Stomach smooth muscle (tissue), 2 donors: ENCODE measurements around the gene CCKAR.
"Not testable (repeated sequence)": the region's sequence is repeated elsewhere in the genome, so short reads cannot be mapped to it uniquely, and the experiment has no call there.

Experiments used
- H3K27ac ChIP-seq: one replicate; pipeline ENCODE4 v1.7.0; 2013; ENCODE audit warnings: mild to moderate bottlenecking, low read length, inconsistent platforms
- H3K27me3 ChIP-seq, 2 donors: one replicate each; pipeline ENCODE4 v1.7.0; 2013; ENCODE audit warnings: low read length in 2 of 2; ENCODE audit not compliant: insufficient read depth in 2 of 2, control insufficient read depth in 1 of 2
- H3K36me3 ChIP-seq, 2 donors: one replicate each; pipeline ENCODE4 v1.7.0; 2013; ENCODE audit warnings: low read length in 2 of 2; ENCODE audit not compliant: control insufficient read depth in 2 of 2, insufficient read depth in 2 of 2
- H3K4me1 ChIP-seq: one replicate; pipeline ENCODE4 v1.7.0; 2013; ENCODE audit warnings: low read length; ENCODE audit not compliant: control insufficient read depth, insufficient read depth
- H3K4me3 ChIP-seq, 2 donors: one replicate each; pipeline ENCODE4 v1.7.0; 2013; ENCODE audit warnings: low read length in 2 of 2
- H3K9ac ChIP-seq, 2 donors: one replicate each; pipeline ENCODE4 v1.7.0; 2013; ENCODE audit warnings: low read length in 2 of 2, mild to moderate bottlenecking in 1 of 2
- H3K9me3 ChIP-seq, 2 donors: one replicate each; pipeline ENCODE4 v1.7.0; 2013; ENCODE audit warnings: low read length in 2 of 2; ENCODE audit not compliant: control insufficient read depth in 2 of 2
- donor health status: healthy.
- donor health status: Pancreatic carcinoma.

The CCKAR gene

DNA sequence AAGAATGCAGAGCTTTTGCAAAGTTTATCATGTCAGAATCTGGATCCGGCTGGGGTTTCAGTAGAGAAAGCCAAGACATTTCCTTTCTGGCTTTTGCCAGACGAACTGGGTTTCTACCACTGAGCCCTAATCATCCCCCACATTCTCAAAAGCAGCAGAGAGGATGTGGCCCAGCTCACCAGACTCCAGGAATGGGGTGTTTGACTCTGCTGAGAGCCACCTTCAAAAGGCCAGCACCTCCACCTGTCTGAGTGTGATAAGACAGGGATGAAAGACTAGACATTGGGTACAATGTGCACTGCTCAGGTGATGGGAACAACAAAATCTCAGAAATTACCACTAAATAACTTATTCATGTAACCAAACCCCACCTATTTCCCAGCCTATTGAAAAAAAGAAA, 25.7 kb upstream of the CCKAR start:
- H3K36me3 ChIP-seq, result no peaks in the 10 kb centered on the region
- H3K9ac ChIP-seq, result no peak overlapping the region
- H3K27me3 ChIP-seq, result no peaks in the 10 kb centered on the region
- H3K27ac ChIP-seq, result no peak overlapping the region
- H3K4me3 ChIP-seq, result no peak overlapping the region
- H3K9me3 ChIP-seq, result no peaks in the 10 kb centered on the region
- no peaks in the 10 kb centered on the region for H3K4me1 ChIP-seq

DNA sequence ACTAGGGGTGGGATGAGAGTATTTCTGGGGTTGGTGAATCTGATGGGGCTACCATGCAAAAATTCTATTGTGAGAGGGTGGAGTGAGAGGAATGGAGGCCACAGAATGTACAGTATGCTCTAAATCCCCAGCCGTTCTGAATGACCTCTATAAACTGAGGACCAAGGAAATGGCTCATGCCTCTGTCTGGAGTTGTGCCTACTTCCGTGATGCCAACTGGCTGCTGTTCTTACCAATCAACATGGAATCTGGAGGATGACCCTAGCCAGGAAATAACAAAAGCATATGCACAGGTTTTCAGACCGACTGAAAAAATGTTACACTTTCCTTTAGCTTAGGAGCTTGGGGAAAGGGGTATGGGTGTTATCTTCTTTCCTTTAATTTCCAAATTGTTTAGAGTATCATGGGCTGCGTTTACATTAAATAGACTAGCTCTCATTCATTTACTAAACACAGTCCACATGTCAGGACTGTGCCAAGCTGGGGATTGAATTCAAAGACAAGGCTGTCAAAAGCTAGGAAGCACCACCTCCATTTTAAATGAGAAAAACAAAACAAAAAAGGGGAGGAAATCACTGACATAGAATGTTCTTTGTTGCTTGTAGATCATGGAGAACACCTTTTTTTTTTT, 20.2 kb upstream of the CCKAR start:
- H3K27ac ChIP-seq, result no peak overlapping the region

GRCh38 chr4:26509681-26510333, 19.5 kb upstream of the CCKAR start:
- Histone ChIP-seq H3K4me1 (peaks cover 9% of the 10 kb centered on the region), H3K36me3 (no peaks in the 10 kb centered on the region), H3K9ac (no peak overlapping the region), H3K9me3 (no peaks in the 10 kb centered on the region), H3K27me3 (peaks cover 0 to 2% of the 10 kb centered on the region in 2 donors), H3K27ac (no peak overlapping the region), H3K4me3 (no peak overlapping the region)

More for the DNA sequence above, 20.2 kb upstream of the CCKAR start:
- H3K27me3 ChIP-seq, result peaks cover 0 to 2% of the 10 kb centered on the region in 2 donors
- no peak overlapping the region for H3K9ac ChIP-seq
- H3K36me3 ChIP-seq, result no peaks in the 10 kb centered on the region
- no peak overlapping the region for H3K4me3 ChIP-seq
- peaks cover 9% of the 10 kb centered on the region for H3K4me1 ChIP-seq
- H3K9me3 ChIP-seq, result no peaks in the 10 kb centered on the region

GRCh38 chr4:26507286-26507685, 17.0 kb upstream of the CCKAR start:
- H3K4me1 ChIP-seq, result peaks cover 22% of the 10 kb centered on the region

DNA sequence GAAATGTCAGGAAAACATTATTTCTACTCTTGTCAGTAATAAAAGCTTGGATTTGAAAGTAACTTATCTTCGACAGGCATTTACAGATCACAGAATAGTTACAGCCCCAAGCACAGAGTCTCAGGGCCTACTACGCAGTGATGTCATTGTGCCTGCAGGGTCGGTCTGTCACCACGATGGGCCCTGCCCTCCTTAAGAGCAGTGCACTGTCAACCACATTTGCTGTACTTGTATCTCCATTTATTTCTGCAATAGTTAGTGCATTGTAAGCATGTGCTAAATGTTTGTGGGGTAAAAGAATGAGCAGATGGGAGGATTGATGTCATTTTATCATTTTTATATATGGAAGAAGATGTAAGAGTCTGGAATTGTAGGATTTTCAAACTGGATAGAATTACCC, 13.6 kb upstream of the CCKAR start:
- H3K36me3 ChIP-seq, result no peaks in the 10 kb centered on the region
- no peaks in the 10 kb centered on the region for H3K9me3 ChIP-seq
- H3K27ac ChIP-seq, result no peak overlapping the region
- peak overlapping the region in 1 of 2 donors; percentile 29 for H3K4me3 ChIP-seq
- H3K27me3 ChIP-seq, result no peaks in the 10 kb centered on the region
- no peak overlapping the region for H3K9ac ChIP-seq
- peaks cover 17% of the 10 kb centered on the region for H3K4me1 ChIP-seq

More at GRCh38 chr4:26507286-26507685, 17.0 kb upstream of the CCKAR start:
- Histone ChIP-seq H3K9me3 (no peaks in the 10 kb centered on the region), H3K27me3 (peaks cover 0 to 2% of the 10 kb centered on the region in 2 donors), H3K4me3 (no peak overlapping the region), H3K36me3 (no peaks in the 10 kb centered on the region), H3K27ac (no peak overlapping the region), H3K9ac (no peak overlapping the region)

- Histone ChIP-seq H3K36me3 (no peaks in the 10 kb centered on the region), H3K4me3 (peak overlapping the region in 1 of 2 donors; percentile 29), H3K9ac (no peak overlapping the region), H3K27me3 (no peaks in the 10 kb centered on the region), H3K9me3 (no peaks in the 10 kb centered on the region), H3K4me1 (peaks cover 17% of the 10 kb centered on the region), H3K27ac (peak overlapping the region; percentile 2)
Observed at GRCh38 chr4:26503427-26503826, 13.1 kb upstream of the CCKAR start.

- H3K36me3 ChIP-seq, H3K4me3 ChIP-seq: not testable (repeated sequence)
- H3K4me1 ChIP-seq, result peaks cover 17% of the 10 kb centered on the region
Observed at GRCh38 chr4:26500565-26500999, 10.3 kb upstream of the CCKAR start.

GRCh38 chr4:26496207-26496783, 6.0 kb upstream of the CCKAR start:
- no peaks in the 10 kb centered on the region for H3K36me3 ChIP-seq
- H3K4me3 ChIP-seq, result no peak overlapping the region
- no peaks in the 10 kb centered on the region for H3K27me3 ChIP-seq
- no peaks in the 10 kb centered on the region for H3K4me1 ChIP-seq
- H3K9ac ChIP-seq, result no peak overlapping the region
- no peak overlapping the region for H3K27ac ChIP-seq
- H3K9me3 ChIP-seq, result no peaks in the 10 kb centered on the region

More at GRCh38 chr4:26500565-26500999, 10.3 kb upstream of the CCKAR start:
- not testable (repeated sequence) for H3K9ac ChIP-seq, H3K27ac ChIP-seq, H3K27me3 ChIP-seq, H3K9me3 ChIP-seq

DNA sequence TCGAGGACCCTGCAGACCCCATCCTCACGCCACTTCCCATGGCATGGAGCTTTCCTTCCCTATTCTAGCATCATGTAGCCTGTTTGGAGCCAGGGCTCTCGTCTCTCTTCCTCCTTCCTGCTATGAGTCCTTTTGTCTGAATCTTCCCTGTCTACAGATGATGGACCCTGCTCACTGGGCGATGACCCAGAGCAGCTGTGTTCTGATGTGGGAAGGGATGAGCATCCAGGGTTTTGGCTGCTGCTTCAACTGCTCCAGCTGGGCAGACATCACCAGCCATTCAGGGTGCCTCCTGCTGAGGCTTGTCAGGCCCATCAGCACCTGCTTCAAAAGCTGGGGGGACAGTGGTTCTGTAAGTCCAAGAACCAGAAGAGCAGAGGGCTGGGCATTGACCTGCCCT, 3.2 kb upstream of the CCKAR start:
- Histone ChIP-seq H3K9me3 (no peaks in the 10 kb centered on the region), H3K36me3 (no peaks in the 10 kb centered on the region), H3K4me3 (no peak overlapping the region), H3K9ac (no peak overlapping the region), H3K4me1 (peaks cover 4% of the 10 kb centered on the region), H3K27me3 (peaks cover 0 to 2% of the 10 kb centered on the region in 2 donors), H3K27ac (no peak overlapping the region)

- H3K9ac ChIP-seq, result no peak overlapping the region
- peaks cover 4% of the 10 kb centered on the region for H3K4me1 ChIP-seq
- no peaks in the 10 kb centered on the region for H3K36me3 ChIP-seq
- peaks cover 0 to 2% of the 10 kb centered on the region in 2 donors for H3K27me3 ChIP-seq
- H3K4me3 ChIP-seq, result no peak overlapping the region
- no peak overlapping the region for H3K27ac ChIP-seq
- no peaks in the 10 kb centered on the region for H3K9me3 ChIP-seq
Observed at GRCh38 chr4:26491449-26492170, 1.3 kb upstream of the CCKAR start.
